ENCODE results near the gene PARP11. TPM values are rescaled to one million over a fixed set of nuclear protein-coding genes. Genes with fewer than 3 reads are reported as not detected.

The PARP11 gene
- total RNA-seq, 4 donors from 2014 or later, result 3.9 to 10.0 (median 6.2) TPM

GRCh38 chr12:3920351-3921150, 47.4 kb upstream of the PARP11 start:
- TF ChIP-seq POLR2A (IDR thresholded peaks at IDR 0.05), result no peak
- no peak for TF ChIP-seq EP300 (IDR thresholded peaks at IDR 0.05)
- TF ChIP-seq, protein P1, sequence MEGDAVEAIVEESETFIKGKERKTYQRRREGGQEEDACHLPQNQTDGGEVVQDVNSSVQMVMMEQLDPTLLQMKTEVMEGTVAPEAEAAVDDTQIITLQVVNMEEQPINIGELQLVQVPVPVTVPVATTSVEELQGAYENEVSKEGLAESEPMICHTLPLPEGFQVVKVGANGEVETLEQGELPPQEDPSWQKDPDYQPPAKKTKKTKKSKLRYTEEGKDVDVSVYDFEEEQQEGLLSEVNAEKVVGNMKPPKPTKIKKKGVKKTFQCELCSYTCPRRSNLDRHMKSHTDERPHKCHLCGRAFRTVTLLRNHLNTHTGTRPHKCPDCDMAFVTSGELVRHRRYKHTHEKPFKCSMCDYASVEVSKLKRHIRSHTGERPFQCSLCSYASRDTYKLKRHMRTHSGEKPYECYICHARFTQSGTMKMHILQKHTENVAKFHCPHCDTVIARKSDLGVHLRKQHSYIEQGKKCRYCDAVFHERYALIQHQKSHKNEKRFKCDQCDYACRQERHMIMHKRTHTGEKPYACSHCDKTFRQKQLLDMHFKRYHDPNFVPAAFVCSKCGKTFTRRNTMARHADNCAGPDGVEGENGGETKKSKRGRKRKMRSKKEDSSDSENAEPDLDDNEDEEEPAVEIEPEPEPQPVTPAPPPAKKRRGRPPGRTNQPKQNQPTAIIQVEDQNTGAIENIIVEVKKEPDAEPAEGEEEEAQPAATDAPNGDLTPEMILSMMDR (IDR thresholded peaks at IDR 0.05), result no peak
- no peak for TF ChIP-seq POLR2AphosphoS5 (IDR thresholded peaks at IDR 0.05)
- Histone ChIP-seq H3K9me3 (no peaks in the 10 kb centered on the region), H3K27ac (no peak overlapping the region), H3K36me3 (no peaks in the 10 kb centered on the region), H3K4me3 (no peak overlapping the region), H3K4me1 (peaks cover 0 to 10% (median 0%) of the 10 kb centered on the region in 3 donors), H3K27me3 (peaks cover 75% of the 10 kb centered on the region)
- ATAC-seq, result no peak
- 16 to 53% methylated on average over 15 to 21 of the region's 22 CpGs for WGBS, 2 donors (ENCODE audit: low coverage in 1 of 2)

- Histone ChIP-seq H3K27ac (no peak overlapping the region), H3K27me3 (peaks cover 13% of the 10 kb centered on the region), H3K4me1 (no peaks in the 10 kb centered on the region), H3K36me3 (no peaks in the 10 kb centered on the region), H3K9me3 (no peaks in the 10 kb centered on the region), H3K4me3 (no peak overlapping the region)
- 77 to 85% methylated on average over 2 of the region's 5 CpGs for WGBS, 2 donors (ENCODE audit: low coverage in 1 of 2)
- TF ChIP-seq, protein P1 (IDR thresholded peaks at IDR 0.05), result no peak
- TF ChIP-seq POLR2AphosphoS5 (IDR thresholded peaks at IDR 0.05) (no peak), POLR2A (IDR thresholded peaks at IDR 0.05) (no peak), EP300 (IDR thresholded peaks at IDR 0.05) (no peak)
- no peak for ATAC-seq
Observed at GRCh38 chr12:3913278-3913677, 40.1 kb upstream of the PARP11 start.

GRCh38 chr12:3912863-3913262, 39.7 kb upstream of the PARP11 start:
- TF ChIP-seq EP300 (IDR thresholded peaks at IDR 0.05) (no peak), POLR2A (IDR thresholded peaks at IDR 0.05) (no peak), POLR2AphosphoS5 (IDR thresholded peaks at IDR 0.05) (no peak)
- TF ChIP-seq, protein P1 (IDR thresholded peaks at IDR 0.05), result no peak
- no peak overlapping the region for H3K27ac ChIP-seq
- no peak for ATAC-seq
- no peaks in the 10 kb centered on the region for H3K9me3 ChIP-seq
- H3K4me3 ChIP-seq, result no peak overlapping the region
- no peaks in the 10 kb centered on the region for H3K36me3 ChIP-seq
- WGBS, 2 donors (ENCODE audit: low coverage in 1 of 2), result 81 to 85% methylated on average over 3 of the region's 3 CpGs
- no peaks in the 10 kb centered on the region for H3K4me1 ChIP-seq
- H3K27me3 ChIP-seq, result peaks cover 10% of the 10 kb centered on the region

DNA sequence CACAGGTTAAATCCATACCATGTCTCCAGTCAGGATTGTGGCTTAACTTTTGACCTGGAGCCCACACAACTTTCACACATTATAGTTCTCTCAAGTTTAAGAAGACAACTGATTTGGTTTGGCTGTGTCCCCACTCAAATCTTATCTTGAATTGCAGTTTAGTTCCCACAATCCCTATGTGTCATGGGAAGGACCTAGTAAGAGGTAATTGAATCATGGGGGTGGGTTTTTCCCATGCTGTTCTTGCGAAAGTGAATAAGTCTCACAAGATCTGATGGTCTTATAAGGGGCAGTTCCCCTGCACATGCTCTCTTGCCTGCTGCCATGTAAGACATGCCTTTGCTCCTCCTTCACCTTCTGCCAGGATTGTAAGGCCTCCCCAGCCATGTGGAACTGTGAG, 38.2 kb upstream of the PARP11 start:
- no peak for TF ChIP-seq POLR2AphosphoS5 (IDR thresholded peaks at IDR 0.05)
- TF ChIP-seq, protein P1 (IDR thresholded peaks at IDR 0.05), result no peak
- no peak for TF ChIP-seq EP300 (IDR thresholded peaks at IDR 0.05)
- TF ChIP-seq POLR2A (IDR thresholded peaks at IDR 0.05), result no peak
- peaks cover under 1% of the 10 kb centered on the region for H3K27me3 ChIP-seq
- H3K36me3 ChIP-seq, result no peaks in the 10 kb centered on the region
- no peaks in the 10 kb centered on the region for H3K4me1 ChIP-seq
- WGBS, 2 donors (ENCODE audit: low coverage in 1 of 2), result 91 to 100% methylated on average over 1 of the region's 1 CpG
- no peaks in the 10 kb centered on the region for H3K9me3 ChIP-seq
- no peak overlapping the region for H3K4me3 ChIP-seq
- ATAC-seq, result no peak
- no peak overlapping the region for H3K27ac ChIP-seq

GRCh38 chr12:3905664-3906063, 32.5 kb upstream of the PARP11 start:
- Histone ChIP-seq H3K36me3 (no peaks in the 10 kb centered on the region), H3K9me3 (peaks cover 0 to 3% (median 0%) of the 10 kb centered on the region in 3 donors), H3K27me3 (peaks cover 4% of the 10 kb centered on the region), H3K4me1 (no peaks in the 10 kb centered on the region), H3K27ac (no peak overlapping the region), H3K4me3 (no peak overlapping the region)
- no peak for TF ChIP-seq EP300 (IDR thresholded peaks at IDR 0.05)
- no peak for TF ChIP-seq POLR2AphosphoS5 (IDR thresholded peaks at IDR 0.05)
- TF ChIP-seq, protein P1 (IDR thresholded peaks at IDR 0.05), result no peak
- TF ChIP-seq POLR2A (IDR thresholded peaks at IDR 0.05), result no peak
- WGBS, 2 donors (ENCODE audit: low coverage in 1 of 2), result 42 to 92% methylated on average over 2 to 3 of the region's 5 CpGs
- no peak for ATAC-seq

All from gastroesophageal sphincter (tissue), 4 donors.